Measurements from ENCODE around the gene DNAJB6.

DNA sequence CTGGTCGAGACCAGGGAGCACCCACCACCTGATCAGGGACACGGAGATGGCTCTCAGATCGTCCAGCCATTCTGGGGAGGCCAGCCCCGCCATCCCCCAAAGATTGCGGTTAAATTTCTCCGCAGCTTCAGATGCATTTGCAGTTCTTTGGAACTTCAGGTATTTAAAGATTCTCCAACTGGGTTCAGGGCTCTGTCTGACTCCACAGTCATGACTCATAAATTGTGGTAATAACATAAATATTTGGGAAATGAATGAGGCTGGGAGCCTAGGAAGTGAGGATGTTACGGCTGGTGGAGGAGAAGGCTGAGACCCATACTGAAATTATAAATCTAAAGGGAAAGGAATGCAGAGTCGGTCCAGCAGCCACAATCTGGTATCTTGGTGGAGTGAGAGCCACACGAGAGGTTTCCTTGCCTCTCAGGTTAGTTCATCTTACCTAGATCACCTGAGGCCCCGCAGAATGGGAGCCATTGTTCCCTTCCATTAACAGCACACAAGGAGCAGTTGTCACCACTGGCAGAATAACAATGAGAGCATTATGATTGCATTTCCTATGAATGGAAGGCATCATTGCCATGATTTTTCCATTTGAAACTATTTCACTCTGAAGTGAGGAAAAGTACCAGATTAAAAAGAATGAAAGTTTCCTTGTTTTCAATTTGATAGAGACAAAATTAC, 26.7 kb upstream of the DNAJB6 start:
- TF ChIP-seq CTCF (IDR thresholded peaks at IDR 0.05) (no peak), TP53 (CRISPR knock-in tag; IDR thresholded peaks at IDR 0.05) (peak; percentile 84; the same call in 1 of the 2 replicates), SP1 (CRISPR knock-in tag; conservative IDR thresholded peaks at IDR 0.05) (no peak), ZNF121 (CRISPR knock-in tag; IDR thresholded peaks at IDR 0.05) (no peak), ZNF317 (CRISPR knock-in tag; IDR thresholded peaks at IDR 0.05; ENCODE audit: borderline replicate concordance, low read depth) (peak; percentile 21; the same call in 1 of the 2 replicates), JUN (CRISPR knock-in tag; IDR thresholded peaks at IDR 0.05) (no peak; the same call in 1 of the 2 replicates), HMGXB4 (CRISPR knock-in tag; IDR thresholded peaks at IDR 0.05) (no peak), CREM (CRISPR knock-in tag; IDR thresholded peaks at IDR 0.05) (0 out of 2 replicates have a peak, but pooled peaks have one; percentile 27), MYBL2 (CRISPR knock-in tag; IDR thresholded peaks at IDR 0.05) (no peak), CREB1 (CRISPR knock-in tag; IDR thresholded peaks at IDR 0.05) (peak; percentile 57; the same call in 1 of the 2 replicates), NFYB (CRISPR knock-in tag; conservative IDR thresholded peaks at IDR 0.05; ENCODE audit: low read depth) (no peak), RELA (CRISPR knock-in tag; IDR thresholded peaks at IDR 0.05; ENCODE audit: borderline replicate concordance) (no peak)
- TF ChIP-seq, protein P1, sequence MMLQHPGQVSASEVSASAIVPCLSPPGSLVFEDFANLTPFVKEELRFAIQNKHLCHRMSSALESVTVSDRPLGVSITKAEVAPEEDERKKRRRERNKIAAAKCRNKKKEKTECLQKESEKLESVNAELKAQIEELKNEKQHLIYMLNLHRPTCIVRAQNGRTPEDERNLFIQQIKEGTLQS (CRISPR knock-in tag; conservative IDR thresholded peaks at IDR 0.05) = no peak
- TF ChIP-seq, protein P2, sequence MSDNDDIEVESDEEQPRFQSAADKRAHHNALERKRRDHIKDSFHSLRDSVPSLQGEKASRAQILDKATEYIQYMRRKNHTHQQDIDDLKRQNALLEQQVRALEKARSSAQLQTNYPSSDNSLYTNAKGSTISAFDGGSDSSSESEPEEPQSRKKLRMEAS (CRISPR knock-in tag; IDR thresholded peaks at IDR 0.05) = peak; percentile 32; the same call in 1 of the 2 replicates

All from WTC11 (cell line).